ENCODE data around the gene TFDP1.

TFDP1 gene

DNA sequence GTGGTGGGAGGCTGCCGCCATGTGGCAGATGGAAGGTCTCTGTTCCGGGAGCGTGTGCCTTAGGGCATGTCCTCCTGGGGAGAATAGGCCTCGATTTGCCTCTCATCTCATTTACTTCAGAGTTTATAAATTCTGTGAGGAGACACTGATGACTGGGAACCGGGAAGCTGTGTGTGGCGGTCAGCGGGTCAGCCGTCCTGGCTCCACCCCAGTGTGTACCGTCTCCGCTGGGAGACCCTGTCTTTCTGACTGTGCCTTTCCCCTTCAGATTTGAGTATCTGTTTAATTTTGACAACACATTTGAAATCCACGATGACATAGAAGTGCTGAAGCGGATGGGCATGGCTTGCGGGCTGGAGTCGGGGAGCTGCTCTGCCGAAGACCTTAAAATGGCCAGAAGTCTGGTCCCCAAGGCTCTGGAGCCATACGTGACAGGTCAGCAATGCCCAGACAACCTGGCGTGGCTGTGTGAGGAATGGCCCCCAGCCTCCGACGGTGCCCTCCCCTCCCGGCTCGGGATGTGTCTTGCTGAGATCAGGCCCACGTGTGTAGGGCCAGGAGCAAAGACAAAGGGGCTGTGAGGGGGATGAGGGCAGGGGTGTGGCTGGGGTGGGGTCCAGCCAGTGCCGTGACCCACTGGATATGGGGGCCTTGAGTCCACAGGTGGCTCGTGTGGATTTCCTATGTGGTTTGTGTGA, 51.9 kb downstream of the TFDP1 start:
- DNase-seq = no peak

- no peak for DNase-seq
These were observed 53.0 kb downstream of the TFDP1 start for GRCh38 chr13:113637262-113638160.

GRCh38 chr13:113638173-113638746, 53.7 kb downstream of the TFDP1 start:
- no peak for DNase-seq

- DNase-seq = no peak
These were observed 54.3 kb downstream of the TFDP1 start for GRCh38 chr13:113638806-113639205.

DNA sequence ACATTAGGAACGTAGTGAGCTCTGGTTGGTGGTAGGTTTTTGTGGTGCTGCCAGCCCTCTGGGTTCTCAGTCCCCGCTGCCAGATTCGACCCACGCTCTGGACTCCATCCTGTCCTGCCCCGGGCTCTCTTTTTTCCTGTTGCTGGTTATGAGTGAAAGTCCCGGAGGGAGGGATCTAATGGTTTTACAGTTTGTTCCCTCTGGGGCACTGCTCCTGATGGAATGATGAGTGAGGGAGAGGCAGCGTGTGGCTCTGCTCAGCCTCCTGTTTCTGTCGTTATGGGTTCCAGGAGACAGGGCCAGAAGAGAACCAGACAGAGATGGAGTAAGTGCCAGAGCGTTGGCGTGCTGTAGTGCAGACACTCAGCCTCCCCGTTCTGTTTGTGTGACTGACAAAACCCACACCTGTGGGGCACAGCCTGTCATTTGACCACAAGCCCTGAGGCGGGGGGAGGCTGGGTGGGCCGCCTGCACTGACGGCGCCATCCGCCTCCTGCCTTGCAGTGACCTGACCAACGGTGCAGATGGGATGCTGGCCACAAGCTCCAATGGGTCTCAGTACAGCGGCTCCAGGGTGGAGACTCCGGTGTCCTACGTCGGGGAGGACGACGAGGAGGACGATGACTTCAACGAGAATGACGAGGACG, 55.2 kb downstream of the TFDP1 start:
- no peak for DNase-seq

GRCh38 chr13:113641426-113641825, 56.9 kb downstream of the TFDP1 start:
- DNase-seq = no peak

DNA sequence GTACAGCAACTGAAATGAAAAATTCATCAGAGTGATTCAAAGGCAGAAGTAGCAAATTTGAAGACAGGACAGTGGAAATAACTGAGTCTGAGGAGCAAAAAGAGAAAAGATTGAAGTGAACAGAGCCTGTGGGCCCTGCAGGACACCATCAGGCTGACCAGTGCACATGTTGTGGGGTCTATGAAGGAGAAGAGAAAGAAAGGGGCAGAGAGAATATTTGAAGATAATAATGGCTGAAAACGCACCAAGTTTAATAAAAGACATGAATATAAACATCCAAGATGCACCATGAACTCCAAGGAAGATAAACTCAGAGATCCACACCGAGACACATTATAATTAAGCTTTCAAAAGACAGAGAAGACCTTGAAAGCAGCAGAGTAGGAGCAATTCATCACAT, 58.0 kb downstream of the TFDP1 start:
- DNase-seq = no peak

DNA sequence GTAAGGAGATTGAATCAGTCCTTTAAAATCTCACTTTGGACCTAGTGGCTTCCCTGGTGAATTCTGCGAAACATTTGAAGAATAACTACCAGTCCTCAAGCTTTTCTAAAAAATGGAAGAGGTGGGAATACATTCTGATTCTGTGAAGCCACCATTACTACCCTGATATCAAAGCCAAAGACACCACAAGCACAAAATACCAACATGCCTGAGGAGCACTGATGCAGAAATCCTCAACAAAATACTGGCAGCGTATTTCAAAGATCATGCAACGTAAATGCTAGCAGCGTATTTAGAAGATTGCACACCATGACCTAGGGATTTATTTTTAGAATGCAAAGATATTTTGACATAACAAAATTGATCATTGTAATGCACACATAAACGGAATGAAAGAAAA, 59.0 kb downstream of the TFDP1 start:
- DNase-seq = no peak

DNA sequence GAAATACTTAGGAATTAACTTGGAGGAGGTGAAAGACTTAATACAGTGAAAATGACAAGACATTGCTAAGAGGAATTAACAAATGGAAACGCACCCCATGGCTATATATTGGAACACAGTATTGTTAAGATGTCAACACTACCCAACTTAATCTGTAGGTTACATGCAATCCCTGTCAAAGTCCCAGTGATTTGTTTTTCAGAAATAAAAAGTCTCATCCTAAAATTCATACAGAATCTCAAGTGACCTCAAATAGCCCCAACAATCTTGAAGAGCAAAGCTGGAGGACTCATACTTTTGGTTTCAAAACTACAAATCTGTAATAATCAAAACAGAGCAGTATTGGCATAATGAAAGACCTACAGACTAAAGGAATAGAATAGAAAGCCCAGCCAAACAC, 60.2 kb downstream of the TFDP1 start:
- no peak for DNase-seq

GRCh38 chr13:113645329-113645728, 60.8 kb downstream of the TFDP1 start:
- no peak for DNase-seq

DNA sequence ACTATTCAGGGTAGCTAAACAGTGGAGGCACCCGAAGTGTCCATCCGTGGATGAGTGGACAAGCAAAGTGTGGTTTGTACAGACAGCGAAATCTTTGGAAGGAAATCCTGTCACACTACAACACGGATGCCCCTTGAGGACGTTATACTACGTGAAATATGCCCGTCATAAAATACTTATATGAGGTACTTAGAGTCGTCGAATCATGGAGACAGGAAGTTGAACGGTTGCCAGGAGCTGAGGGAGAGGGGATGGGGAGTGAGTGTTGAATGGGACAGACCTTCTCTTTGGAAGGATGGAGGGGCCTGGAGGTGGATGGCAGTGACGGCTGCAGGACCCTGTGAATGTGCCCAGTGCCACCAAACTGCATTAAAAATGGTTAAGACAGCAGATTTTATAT, 61.8 kb downstream of the TFDP1 start:
- no peak for DNase-seq

GRCh38 chr13:113646921-113647340, 62.4 kb downstream of the TFDP1 start:
- DNase-seq = no peak

DNA sequence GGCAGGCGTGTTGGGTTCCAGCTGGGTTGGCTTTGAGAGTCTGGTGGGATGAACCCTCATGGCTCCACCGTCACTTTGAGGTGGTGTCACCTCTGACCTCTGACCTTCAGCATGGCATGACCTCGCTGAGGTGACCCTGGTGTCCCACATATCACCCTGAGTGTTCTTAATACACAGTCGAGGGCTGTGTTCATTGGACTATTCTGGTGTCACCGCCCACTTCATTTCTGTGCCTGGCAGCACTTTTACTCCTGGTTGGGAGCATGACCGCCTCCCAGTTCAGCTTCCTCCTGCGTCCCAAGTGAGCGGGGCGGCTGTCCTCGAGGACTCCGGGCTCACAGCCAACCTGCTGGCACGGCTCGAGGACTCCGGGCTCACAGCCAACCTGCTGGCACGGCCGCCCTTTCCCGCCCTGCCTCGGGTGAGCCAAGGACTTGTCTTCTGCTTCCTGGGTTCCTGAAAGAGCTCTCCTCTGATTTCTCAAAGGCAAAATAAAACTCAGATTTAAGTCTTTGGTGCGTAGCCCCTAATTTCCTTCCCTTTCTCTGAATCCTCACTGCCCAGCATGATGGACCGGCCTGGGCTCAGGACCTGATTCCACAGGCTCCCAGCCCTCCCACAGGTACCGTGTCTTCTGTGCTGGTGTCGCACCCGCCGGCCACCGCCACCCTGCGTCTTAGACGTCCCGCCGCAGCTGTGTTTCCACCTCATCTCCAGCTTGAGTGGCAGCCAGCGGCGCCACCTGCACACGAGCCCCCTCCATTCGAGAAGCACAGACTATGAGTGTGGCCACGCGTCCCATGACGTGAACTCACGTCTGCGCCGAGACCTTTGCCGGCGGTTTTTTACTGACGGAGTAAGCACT, 63.0 kb downstream of the TFDP1 start:
- DNase-seq = no peak

- DNase-seq = no peak
These were observed 63.7 kb downstream of the TFDP1 start for GRCh38 chr13:113648216-113648610.

DNA sequence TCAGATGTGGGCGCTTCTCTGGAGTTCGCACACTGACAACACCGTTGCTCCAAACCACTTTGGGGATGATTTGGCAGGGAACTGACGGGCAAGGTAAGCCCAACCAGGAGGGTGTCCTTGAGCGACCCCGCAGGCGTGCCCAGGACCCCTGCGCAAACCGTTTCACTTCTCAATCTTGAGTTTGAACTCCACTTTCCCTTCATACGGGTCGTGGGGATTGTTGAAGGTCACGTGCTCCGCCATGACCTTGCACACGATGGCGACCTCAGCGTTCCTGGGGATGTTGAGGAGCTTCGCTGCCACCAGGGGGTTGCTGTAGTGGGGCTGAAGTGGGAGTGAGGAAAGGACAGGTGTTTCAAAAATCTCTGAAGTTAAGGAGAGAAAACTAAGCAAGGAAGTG, 64.7 kb downstream of the TFDP1 start:
- no peak for DNase-seq

DNA sequence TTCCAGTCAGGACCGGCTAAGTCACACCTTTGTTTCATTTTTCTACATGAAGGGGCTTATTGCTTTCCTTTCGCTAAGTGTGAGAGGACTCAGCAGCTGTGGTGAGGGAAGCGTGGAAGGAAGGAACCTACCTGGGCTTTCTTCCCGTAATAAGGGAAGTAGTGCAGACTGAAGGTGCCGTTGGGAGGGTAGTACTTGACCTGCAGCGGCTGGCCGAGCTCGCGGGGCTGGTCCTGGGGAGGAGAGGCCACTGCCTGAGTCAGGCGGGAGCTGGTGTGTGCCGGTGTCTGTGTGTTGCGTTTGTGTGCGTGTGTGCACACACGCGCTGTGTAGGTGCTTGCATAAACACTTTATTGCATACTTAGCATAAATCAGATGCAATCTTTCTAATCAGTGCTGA, 65.7 kb downstream of the TFDP1 start:
- DNase-seq = no peak

DNA sequence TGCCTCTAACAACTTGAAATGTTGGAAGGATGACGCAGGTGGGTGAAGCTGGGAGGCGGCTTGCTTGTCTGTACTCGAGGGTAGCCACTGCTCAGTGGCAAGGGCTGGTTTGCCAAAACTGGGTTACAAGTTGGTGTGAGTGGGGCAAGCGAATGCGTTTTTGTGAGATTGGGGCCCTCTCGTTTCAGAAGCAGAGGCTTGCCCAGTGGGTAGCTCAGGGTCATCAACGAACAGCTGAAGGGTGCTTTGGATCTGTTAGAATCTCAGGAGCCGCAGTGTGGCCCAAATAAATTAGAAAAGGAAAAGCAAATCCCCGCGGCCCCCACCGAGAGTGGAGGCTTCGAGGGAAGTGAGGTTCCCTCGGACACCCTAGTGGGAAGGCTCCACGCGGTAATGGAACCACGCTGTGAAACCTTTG, 66.2 kb downstream of the TFDP1 start:
- DNase-seq = no peak

GRCh38 chr13:113651511-113652403, 67.2 kb downstream of the TFDP1 start:
- DNase-seq = no peak

DNA sequence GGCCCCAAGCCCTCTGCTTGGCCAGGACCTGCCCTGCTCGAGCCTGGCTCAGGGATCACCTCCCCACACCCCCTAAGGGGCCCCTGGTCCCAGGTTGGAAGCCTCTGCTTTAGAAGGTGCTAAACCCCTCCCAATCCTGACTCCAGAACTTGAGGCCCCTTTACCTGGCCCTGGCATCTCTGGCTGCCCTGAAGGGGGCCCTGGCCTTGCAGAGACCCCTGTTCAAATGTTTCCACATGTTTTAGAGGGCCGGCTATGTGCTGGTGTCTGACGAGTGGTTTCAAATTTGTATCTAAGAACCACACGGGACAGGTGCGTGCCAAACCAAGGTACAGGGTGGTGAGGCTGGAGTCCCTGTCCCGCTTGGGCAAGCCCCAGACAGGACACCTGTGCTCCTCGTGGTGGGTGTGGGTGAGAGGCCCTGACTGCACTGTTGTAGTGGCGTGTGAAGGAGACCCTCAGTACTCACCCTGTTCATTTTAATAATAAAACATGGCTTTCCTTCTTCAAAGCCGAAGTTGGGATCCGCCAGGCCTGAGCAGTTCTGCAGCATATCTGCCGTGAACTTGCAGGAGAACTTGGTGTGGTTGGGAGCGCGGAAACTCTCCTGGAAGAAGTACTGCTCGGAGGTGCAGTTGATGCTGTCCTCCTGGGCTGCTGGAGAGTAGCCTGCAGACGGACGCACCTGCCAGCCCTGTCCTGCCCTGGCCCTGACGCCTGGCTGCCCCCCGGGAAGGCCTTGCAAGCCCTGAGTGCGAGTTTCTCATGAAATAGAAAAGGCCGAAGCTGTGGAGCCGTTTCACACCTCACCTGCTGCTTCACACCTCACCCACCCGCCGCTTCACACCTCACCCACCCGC, 68.1 kb downstream of the TFDP1 start:
- no peak for DNase-seq
